ENCODE data around the gene GRPR. TPM values are rescaled to one million over a fixed set of nuclear protein-coding genes. Genes with fewer than 3 reads are reported as not detected.
"Not testable (repeated sequence)": the region's sequence is repeated elsewhere in the genome, so short reads cannot be mapped to it uniquely, and the experiment has no call there.

GRPR gene
- total RNA-seq, 1 donor from 2014 or later = 0.32 TPM

GRCh38 chrX:16171039-16171438 is 47.7 kb downstream of the GRPR start:
- intact Hi-C loops (cut with DNase I) = no loop called here
- DNase-seq (ENCODE audit: low spot score) = no peak

- intact Hi-C loops (cut with DNase I) = no loop called here
- DNase-seq (ENCODE audit: low spot score) = no peak
Observed at GRCh38 chrX:16171944-16172343, 48.6 kb downstream of the GRPR start.

DNA sequence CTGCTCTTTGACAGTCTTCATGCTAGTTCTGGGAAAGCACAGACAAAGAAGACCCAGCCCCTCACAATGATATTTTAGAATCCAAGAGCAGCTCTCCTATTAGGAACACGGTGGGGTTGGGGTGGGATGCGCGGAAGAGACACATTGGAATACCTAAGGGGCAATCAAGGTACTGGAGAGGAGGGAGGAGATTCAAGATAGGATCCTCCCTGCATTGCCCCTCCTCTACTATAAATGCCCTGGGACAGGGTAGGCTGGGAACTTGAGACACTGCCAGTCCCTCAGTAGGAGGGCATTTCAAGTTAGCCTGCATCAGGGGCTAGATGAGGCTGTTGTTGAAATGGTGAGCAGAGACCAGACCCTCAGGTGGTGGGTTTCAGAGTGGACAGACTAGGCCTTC is 49.0 kb downstream of the GRPR start:
- intact Hi-C loops (cut with DNase I) = no loop called here
- DNase-seq (ENCODE audit: low spot score) = no peak

DNA sequence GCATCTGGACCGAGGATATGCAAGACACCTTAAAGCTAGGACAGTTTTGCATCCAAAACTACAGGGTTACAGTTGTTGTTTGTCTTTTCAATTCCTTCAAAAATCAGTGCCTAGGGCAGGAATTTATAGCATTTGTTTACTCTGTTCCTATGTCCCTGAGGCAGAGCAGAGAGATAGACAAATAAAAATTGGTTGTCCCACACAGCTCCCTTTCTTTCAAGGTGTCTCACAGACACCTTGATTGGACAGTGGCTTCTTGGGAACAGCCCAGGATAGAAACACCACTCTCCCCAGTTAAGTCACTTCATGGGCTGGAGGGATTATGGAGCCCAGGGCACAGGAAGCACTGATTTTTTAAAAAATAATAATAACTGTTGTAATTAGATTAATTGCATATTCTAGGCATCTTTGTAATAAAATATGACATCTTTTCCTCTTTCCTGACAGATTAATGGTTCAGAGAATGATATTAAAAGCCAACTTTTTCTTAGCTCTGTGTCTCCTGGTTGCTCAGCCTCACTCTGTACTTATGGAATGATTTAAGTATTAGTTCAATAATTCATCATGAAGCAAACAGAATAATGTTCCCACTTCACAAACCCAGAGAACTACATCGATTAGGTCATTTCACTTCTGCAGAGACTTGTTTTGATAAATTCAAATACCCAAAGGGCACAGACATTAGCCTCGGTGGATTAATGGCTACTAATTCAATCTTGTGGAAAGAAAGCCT is 52.1 kb downstream of the GRPR start:
- DNase-seq (ENCODE audit: low spot score) = no peak
- intact Hi-C loops (cut with DNase I) = no loop called here

- no peak for DNase-seq (ENCODE audit: low spot score)
- intact Hi-C loops (cut with DNase I) = no loop called here
Observed at GRCh38 chrX:16177260-16177659, 53.9 kb downstream of the GRPR start.

DNA sequence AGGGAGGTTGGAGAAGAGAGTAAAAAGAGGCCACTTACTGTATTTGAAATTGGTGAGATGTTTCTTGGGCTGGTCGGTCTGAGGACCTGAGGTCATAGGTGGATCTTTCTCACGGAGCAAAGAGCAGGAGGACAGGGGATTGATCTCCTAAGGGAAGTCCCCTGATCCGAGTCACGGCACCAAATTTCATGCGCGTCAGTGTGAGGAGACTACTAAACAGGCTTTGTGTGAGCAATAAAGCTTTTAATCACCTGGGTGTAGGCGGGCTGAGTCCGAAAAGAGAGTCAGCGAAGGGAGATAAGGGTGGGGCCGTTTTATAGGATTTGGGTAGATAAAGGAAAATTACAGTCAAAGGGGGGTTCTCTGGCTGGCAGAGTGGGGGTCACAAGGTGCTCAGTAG is 60.5 kb downstream of the GRPR start:
- DNase-seq (ENCODE audit: low spot score) = not testable (repeated sequence)

GRCh38 chrX:16185725-16186136 is 62.4 kb downstream of the GRPR start:
- intact Hi-C loops (cut with DNase I) = no loop called here
- no peak for DNase-seq (ENCODE audit: low spot score)

More for the DNA sequence above, 60.5 kb downstream of the GRPR start:
- intact Hi-C loops (cut with DNase I) = not testable (repeated sequence)

DNA sequence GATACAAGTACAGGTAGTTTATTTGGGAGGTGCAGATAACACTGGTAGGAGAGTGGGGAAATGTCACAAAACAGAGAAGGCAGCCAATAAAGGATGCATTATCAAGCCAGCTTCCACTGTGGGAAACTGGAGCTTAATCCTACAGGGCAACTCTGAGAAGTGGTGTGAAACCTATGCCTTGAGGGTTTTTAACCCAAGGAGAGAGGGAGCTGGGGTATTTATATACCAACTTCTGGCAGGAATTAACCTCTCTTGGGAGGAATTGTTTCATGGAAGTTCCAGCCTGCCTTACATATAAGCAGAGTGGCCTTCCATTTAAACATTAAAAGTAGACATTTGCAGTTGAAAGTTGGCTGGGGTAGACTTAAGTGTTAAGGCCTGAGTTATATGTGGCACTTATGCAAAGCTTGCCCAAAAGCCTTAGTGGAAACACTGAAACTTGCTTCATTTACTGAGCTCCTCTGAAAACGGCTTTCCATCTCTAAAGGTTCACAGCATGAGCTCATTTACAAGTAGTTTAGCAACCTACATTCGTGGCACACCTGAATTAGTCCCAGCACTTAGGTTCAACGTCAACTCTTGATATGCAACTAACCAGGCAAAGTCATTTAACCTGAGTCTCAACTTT is 63.1 kb downstream of the GRPR start:
- DNase-seq (ENCODE audit: low spot score) = no peak
- intact Hi-C loops (cut with DNase I) = no loop called here

DNA sequence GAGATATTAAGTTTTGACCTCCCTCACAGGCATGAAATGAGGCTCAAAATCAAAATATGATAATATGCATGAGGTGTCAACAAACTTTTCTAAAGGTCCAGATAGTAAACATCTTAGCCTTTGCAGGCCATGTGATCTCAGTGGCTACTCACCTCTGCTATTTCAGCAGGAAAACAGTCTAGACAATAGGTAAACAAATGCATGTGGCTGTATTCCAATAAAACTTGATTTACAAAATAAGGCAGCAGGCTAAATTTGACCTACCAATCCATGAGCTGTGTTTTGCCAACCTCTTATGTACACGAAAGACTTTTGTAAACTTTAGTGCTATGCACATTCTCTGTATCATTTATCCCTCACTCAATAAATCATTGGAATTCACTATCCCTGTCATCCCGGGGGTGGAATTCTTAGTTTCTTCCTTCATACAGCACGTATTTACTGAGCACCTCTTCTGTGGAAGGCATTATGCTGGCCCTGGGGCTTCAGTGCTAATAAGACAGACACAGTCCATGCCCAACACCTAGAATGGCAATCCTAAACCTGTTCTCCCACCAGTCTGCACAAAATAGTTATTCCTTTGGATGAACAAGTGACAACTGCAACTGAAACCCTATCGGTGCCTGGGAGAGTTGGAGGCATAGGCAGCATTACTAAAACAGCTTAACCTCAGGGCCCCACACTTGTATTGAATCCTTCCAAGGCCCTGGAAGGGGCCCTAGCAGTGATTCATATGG is 63.8 kb downstream of the GRPR start:
- no peak for DNase-seq (ENCODE audit: low spot score)
- intact Hi-C loops (cut with DNase I) = no loop called here

DNA sequence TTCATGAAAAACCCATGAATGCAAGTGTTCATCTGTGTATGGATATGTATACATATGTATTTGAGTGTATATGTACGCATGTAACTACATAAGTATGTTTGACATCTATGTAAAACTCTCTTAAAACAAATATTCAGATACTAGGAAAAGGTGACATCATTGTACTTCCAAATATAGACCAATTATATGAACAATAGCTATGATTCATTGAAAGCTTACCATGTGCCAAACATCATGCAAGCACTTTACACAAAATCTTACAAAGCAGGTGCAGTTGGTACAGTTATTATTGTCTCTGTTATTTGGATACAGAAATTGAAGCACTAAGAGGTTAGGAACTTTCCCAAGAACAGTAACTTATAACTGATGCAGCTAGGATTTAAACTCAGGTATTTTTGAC is 65.3 kb downstream of the GRPR start:
- intact Hi-C loops (cut with DNase I) = no loop called here
- no peak for DNase-seq (ENCODE audit: low spot score)

DNA sequence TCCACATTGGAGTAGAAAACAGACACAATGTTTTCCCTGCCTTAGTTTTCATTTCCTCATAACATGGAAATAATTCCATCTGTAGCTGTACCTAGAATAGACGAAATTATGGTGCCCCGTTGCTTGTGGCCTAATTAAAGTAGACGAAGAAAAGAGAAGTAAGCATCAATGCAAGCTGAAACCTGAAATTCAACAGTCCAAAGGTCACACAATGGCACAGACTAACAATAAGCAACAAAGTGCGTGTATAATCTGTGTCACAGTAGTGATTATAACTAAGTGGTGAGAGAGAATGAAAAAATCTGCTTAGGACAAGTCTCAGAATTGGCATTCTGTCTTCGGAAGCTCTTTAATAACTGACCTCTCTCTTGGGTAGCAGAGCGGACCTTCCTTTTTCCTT is 68.2 kb downstream of the GRPR start:
- no peak for DNase-seq (ENCODE audit: low spot score)

GRCh38 chrX:16196829-16197228 is 73.5 kb downstream of the GRPR start:
- intact Hi-C loops (cut with DNase I) = no loop called here

More for the DNA sequence above, 68.2 kb downstream of the GRPR start:
- intact Hi-C loops (cut with DNase I) = no loop called here

GRCh38 chrX:16199343-16199742 is 76.0 kb downstream of the GRPR start:
- intact Hi-C loops (cut with DNase I) = no loop called here
- DNase-seq (ENCODE audit: low spot score) = no peak

More at GRCh38 chrX:16196829-16197228, 73.5 kb downstream of the GRPR start:
- DNase-seq (ENCODE audit: low spot score) = no peak

GRCh38 chrX:16202943-16203342 is 79.6 kb downstream of the GRPR start:
- no peak for DNase-seq (ENCODE audit: low spot score)
- intact Hi-C loops (cut with DNase I) = no loop called here

Other genes with a start within 250 kb of the GRPR start
- gene MAGEB17, start 43.9 kb downstream of the GRPR start, total RNA-seq = 0.30 TPM

Data from cardiac septum (tissue), 1 donor.